Right kidney (tissue), 1 donor: ENCODE results near the gene ZNF648.
A peak's percentile ranks its signal among the peaks of the same experiment; 100 is the strongest.
"Not testable (repeated sequence)": the region's sequence is repeated elsewhere in the genome, so short reads cannot be mapped to it uniquely, and the experiment has no call there.

Experiments
- DNase-seq: peaks from one replicate; pipeline ENCODE4 v3.0.0-alpha.2; 2016

The ZNF648 gene

GRCh38 chr1:182071924-182072323 is 10.4 kb upstream of the ZNF648 start:
- no peak for DNase-seq

GRCh38 chr1:182069028-182069466 is 7.5 kb upstream of the ZNF648 start:
- peak; percentile 59 for DNase-seq

GRCh38 chr1:182066934-182067333 is 5.4 kb upstream of the ZNF648 start:
- no peak for DNase-seq

GRCh38 chr1:182065126-182065845 is 3.8 kb upstream of the ZNF648 start:
- DNase-seq = no peak

- DNase-seq = no peak
Observed at GRCh38 chr1:182064611-182065010, 3.1 kb upstream of the ZNF648 start.

GRCh38 chr1:182062223-182062622 is 711 bp upstream of the ZNF648 start:
- DNase-seq = no peak

- no peak for DNase-seq
Observed at GRCh38 chr1:182060877-182061276, 635 bp downstream of the ZNF648 start.

GRCh38 chr1:182059936-182060335 is 1.6 kb downstream of the ZNF648 start:
- no peak for DNase-seq

- DNase-seq = peak; percentile 70
Observed at GRCh38 chr1:182056601-182057366, 4.7 kb downstream of the ZNF648 start.

- no peak for DNase-seq
Observed at GRCh38 chr1:182054698-182055326, 6.7 kb downstream of the ZNF648 start.

GRCh38 chr1:182052355-182052754 is 9.2 kb downstream of the ZNF648 start:
- DNase-seq = no peak

- DNase-seq = no peak
Observed at GRCh38 chr1:182051938-182052337, 9.6 kb downstream of the ZNF648 start.

- DNase-seq = no peak
Observed at GRCh38 chr1:182050481-182051448, 10.7 kb downstream of the ZNF648 start.

GRCh38 chr1:182048562-182048961 is 12.9 kb downstream of the ZNF648 start:
- DNase-seq = no peak

GRCh38 chr1:182046763-182047162 is 14.7 kb downstream of the ZNF648 start:
- no peak for DNase-seq

- not testable (repeated sequence) for DNase-seq
Observed at GRCh38 chr1:182045481-182045880, 16.0 kb downstream of the ZNF648 start.

GRCh38 chr1:182041615-182042014 is 19.9 kb downstream of the ZNF648 start:
- DNase-seq = no peak

- DNase-seq = no peak
Observed at GRCh38 chr1:182038220-182038619, 23.3 kb downstream of the ZNF648 start.

- no peak for DNase-seq
Observed at GRCh38 chr1:182035097-182035770, 26.3 kb downstream of the ZNF648 start.

GRCh38 chr1:182032251-182032650 is 29.3 kb downstream of the ZNF648 start:
- DNase-seq = no peak
